HG03457 (cell line): Measurements from ENCODE around the gene ABCB11.
"Not testable (repeated sequence)": the region's sequence is repeated elsewhere in the genome, so short reads cannot be mapped to it uniquely, and the experiment has no call there.

Experiments
- ATAC-seq: cut with Tn5 transposase; IDR thresholded peaks from one replicate; pipeline ENCODE4 v1.9.1; 2021; ENCODE audit warnings: moderate number of reproducible peaks; ENCODE audit not compliant: unreplicated experiment

Gene ABCB11

GRCh38 chr2:168939918-168940317 lies 91.2 kb downstream of the ABCB11 start:
- ATAC-seq: no peak

- no peak for ATAC-seq
These were observed 92.1 kb downstream of the ABCB11 start for GRCh38 chr2:168939061-168939460.

DNA sequence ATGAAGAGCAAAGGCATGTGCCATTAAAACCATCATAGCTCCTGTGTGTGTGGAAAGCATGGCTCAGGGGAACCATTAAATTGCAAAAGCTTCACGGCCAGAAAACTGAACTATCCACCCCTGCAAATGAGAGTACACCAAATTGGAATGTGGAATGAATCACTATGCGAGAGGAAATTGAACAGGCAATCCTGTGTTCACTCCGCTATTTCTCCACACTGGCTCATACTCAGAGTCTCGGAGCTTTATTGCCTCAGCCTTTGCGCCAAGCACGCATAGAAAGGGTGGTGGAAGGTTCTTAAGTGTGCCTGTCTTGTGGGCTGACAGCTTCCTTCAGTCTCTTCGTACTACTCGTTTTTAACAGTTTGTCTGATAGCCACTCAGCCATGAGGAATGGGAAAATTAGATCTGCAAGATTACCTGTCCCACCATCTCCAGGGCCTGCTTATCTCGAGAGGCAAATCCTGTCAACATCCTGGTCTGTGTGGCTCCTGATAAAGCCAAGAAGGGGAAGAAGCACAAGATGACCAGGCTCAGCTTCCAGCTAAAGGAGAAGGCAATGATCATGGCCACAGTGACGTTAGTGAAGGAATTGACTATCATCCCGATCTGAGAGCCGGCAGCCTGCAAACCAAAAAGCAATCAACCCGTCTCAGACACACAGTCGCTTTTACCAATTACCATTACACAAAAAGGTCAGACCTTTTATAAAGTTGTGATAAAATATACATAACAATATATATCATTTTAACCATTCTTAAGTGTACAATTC lies 95.1 kb downstream of the ABCB11 start:
- no peak for ATAC-seq

DNA sequence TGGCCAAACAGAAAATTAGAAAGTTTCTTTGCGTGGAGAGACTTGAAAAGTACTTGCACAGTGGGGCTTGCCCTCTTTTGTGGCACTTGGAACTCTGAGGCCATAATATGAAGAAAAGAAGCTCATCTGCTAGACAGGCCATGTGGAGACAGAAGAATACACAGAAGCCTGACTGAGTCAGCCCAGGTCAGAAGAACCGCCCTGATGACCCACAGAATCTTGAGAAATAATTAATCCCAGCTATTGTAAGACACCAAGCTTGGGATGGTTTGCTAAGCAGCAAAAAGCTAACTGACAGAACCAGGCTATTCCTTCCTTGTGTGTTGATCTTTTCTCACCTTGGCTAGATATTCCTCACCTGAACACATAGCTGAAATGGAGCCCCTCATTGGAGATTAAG lies 96.3 kb downstream of the ABCB11 start:
- no peak for ATAC-seq

- ATAC-seq: not testable (repeated sequence)
These were observed 99.0 kb downstream of the ABCB11 start for GRCh38 chr2:168932174-168932573.

GRCh38 chr2:168930242-168930641 lies 100.9 kb downstream of the ABCB11 start:
- no peak for ATAC-seq

- no peak for ATAC-seq
These were observed 102.1 kb downstream of the ABCB11 start for GRCh38 chr2:168929031-168929430.

GRCh38 chr2:168928113-168928831 lies 102.9 kb downstream of the ABCB11 start:
- ATAC-seq: no peak

DNA sequence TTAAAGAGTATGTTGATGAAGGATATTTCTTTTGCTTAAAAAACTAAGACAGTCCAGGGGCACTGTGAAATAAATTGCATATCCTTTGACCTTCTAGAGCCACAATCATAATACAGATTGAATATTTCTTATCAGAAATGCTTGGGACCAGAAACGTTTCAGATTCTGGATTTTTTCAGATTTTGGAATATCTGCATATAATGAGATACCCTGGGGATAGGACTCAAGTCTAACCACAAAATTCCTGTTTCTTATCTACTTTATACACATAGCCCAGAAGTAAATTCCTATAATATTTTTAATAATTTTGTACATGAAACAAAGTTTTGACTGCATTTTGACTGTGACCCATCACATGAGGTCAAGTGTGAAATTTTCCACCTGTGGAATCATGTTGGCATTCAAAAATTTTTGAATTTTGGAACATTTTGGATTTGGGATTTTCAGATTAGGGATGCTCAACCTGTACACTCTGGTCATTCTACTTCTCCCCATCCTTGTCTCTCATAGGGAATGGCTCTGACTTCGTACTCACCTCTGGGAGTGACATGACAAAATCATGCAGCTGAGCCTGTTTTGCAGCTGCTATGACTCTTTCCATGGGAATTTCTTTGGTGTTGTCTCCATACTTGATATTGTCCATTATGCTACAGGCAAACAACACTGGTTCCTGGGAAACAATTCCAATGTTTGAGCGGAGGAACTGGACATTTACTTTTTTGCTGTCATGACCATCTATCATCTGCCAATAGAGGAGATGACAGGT lies 104.3 kb downstream of the ABCB11 start:
- no peak for ATAC-seq

- no peak for ATAC-seq
These were observed 110.5 kb downstream of the ABCB11 start for GRCh38 chr2:168920504-168921157.

DNA sequence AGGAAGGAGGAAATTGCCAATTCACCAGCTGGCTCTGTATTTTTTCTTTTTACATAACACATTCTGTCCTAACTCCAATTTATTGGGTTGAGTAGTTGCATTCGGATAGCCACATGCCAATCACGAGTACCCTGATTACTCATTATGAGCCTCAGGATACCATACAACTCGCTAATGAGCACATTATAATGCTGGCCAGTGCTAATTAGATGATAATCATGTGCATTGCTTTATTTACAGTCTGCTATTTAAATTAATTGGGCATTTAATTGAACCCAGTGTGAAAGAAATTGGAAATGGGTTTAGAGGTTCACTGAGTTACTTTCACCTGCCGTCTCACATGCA lies 114.8 kb downstream of the ABCB11 start:
- no peak for ATAC-seq

GRCh38 chr2:168915441-168916330 lies 115.4 kb downstream of the ABCB11 start:
- no peak for ATAC-seq

DNA sequence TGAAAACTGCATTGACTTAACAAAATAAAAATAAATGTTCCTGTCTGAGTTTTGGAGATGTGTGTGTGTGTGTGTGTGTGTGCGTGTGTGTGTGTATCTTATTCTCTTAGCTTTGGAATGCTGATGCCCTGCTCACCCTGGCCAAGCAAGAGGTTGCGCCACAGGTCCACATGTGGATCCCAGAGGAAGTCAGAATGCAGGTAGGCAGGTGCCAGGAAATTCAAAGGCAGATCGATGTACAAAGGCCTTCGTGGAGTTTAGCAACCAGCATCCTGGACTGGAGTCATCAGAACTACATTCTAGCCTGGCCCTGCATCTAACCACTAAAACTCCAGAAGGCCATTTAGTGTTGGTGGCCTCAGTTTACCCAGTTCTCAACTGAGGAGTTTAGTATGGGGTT lies 117.6 kb downstream of the ABCB11 start:
- no peak for ATAC-seq

DNA sequence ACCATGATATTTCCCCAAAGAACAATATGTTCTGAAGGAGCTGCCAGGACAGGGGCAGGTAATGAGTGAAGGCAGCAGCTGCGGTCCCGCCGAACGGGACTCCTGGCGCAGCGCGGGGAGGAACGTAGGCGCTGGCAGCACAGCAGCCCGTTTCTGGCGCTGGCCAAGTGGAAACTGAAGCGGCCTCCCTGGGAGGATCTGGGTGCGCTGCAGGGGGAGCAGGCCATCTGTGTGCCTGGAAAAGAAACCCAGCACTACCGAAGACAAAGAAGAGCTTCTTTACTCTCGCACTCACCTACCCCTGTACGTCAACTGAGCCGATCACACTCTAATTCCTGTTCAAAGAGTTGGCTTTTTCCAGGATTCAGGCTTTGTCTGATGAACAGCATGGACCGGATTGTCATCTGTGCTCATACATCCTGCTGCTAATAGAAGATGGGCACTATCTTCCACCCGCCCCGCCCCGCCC lies 118.2 kb downstream of the ABCB11 start:
- no peak for ATAC-seq

- ATAC-seq: no peak
These were observed 118.7 kb downstream of the ABCB11 start for GRCh38 chr2:168912466-168912865.

- no peak for ATAC-seq
These were observed 120.8 kb downstream of the ABCB11 start for GRCh38 chr2:168910330-168910729.

DNA sequence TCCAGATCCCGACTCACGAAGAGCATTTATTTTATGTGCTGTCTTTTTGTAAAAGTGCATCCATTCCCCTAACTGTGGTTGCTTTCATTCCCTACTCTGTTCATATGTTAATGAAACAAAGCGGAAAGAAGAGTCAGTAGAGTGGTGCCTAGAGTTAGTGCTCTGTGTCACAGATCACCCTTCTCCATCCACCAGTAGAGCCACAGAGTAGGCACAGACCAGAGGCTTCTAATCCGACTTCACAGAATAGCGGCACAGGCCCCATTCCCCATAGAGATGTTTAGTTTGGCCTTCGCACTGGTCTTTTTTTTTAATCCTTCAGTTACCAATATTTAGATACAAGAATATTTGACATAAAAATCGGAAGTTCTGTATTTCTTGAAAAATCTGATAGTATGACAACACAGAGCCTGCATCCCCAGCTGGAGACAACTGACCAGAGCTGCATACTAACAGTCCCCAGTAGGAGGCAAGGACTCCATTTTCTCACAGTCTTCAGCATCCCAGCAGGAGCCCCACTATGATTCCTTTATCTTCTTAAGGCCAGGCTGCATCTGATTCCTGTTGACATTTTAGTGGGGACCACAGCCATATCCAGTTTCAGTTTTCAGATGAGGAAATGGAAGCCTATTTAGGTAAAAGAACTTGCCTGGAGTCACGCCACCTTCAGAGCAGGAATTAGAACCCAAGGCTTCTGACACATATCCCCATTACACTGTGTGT lies 123.0 kb downstream of the ABCB11 start:
- no peak for ATAC-seq

GRCh38 chr2:168904358-168904757 lies 126.8 kb downstream of the ABCB11 start:
- ATAC-seq: no peak

DNA sequence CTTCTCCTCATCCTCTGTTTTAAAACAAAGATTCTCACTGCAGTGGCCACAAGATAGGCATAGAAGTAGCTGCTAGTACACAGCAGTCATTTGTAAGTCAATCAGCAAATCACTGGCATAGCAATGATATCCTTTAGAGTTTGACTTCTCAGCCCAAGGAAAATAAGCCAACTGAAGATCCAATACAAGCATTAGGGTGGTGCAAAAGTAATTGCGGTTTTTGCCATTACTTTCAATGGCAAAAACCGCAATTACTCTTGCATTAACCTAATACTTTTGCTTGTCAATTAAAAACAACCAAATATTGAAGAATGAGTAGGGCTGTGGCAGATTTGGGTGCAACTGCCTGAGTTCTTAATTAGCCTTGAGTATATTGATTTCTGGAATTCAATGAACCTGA lies 127.2 kb downstream of the ABCB11 start:
- no peak for ATAC-seq

DNA sequence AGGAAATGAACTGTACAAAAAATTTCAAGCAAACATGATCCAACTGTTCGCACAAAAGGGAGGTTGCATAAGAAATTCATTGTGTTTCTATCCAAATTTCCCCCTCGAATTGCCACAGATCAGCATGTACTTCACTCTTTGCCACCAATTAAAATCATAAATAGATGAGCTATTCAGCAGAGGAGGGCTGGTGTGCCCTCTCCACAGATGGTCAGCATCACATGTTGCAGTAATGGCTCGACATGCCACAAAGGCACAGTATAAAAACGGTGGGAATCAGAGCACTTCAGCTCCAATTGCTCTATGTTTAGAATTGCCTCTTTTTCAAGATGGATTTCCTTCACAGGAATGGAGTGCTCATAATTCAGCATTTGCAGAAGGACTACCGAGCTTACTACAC lies 130.1 kb downstream of the ABCB11 start, which contains the start of gene G6PC2:
TSS of gene G6PC2 (plus strand) at position 289 of the 400 bp plus-strand sequence. CDS start at position 330, 41 bp downstream.
- ATAC-seq: no peak
